GF-D8 (cell line): ENCODE measurements around the gene KRTAP22-1.

Experiments used
- DNase-seq: peaks from one replicate; lab custom pipeline; 2025; lab: John Stamatoyannopoulos, UW

Gene KRTAP22-1

DNA sequence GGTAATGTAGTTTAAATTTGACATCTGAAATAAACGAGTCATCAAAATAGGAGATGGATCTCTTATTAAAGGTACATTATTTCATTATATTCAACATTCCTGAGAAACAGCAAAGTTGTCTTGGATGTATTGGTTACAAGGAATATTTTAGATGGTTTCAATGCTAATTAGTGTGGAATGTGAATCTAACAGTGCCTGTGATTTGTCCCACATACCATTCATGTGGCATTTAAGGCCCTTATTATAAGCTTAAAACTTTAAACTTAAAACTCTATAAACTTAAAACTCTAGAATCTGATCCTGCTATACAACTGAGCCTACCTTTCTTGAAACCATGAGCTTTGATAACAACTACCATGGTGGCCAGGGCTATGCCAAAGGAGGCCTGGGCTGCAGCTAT, at the start of gene KRTAP22-1:
TSS of gene KRTAP22-1 (plus strand) at position 301 of the 400 bp plus-strand sequence.
- no peak for DNase-seq

DNA sequence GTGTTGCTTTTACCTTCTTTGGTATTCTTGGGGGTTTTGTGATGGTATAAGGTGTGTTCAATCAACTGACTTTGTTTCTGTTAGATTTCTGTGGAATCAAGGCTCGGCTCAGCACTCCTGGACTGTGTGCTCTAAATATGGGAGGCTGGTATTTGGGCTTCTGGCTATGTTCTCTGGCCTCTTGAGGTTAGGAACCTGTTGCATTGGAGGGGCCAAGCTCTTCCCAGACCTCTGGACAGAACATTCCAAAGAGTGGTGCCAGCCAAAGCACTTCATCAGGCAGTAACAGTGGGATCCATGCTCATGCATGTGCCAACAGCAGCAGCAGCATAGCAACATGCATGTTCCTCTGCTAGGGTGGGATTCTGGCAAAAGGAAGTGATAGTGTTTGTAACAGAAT, 48.1 kb upstream of the KRTAP22-1 start:
- DNase-seq, result no peak

DNA sequence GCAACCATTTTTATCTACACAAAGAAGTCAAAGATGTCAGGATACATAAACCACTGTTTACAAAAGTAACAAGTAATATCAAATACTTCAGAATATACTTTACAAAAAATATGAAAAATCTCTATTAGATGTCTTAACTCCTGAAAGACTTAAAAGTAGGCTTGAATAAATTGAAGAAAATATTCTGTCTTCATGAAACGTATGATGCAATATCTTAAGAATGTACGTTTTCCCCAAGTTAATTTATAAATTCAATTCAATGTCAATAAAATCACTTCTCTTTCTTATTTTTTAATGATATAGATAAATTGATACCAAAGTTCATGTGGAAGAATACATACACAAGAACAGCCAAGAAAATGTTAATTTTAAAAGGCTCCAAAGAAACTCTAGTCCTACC, 45.8 kb upstream of the KRTAP22-1 start:
- no peak for DNase-seq

DNA sequence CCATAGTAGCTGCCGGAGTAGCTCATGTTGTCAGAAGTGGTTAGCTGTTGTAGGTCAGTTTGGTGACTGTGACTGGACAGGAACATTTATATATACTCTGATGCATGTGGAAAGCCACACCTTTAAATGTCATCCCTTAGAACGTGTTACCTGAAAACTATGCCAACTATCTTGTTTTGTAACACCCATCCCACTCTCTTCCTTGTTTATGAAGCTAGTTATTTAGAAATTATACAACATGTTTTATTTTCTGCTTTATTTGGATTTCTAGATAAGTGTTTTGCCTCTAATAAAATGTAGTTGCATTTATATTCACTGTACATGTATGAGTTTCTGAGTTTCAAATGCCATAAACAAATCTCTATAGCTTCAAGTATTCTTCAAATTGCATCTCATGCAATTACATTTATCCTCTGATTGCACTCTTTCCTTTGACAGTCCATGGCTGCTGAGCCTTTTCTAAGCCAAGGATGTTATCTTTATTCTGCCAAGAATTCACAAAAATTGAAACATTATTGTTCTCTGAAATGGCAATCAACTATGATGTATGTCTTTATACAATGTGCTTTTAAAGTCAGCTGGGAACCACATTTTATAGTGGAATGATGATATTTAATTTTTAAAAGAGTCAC, 39.5 kb upstream of the KRTAP22-1 start, which contains the start of gene KRTAP19-7:
TSS of gene KRTAP19-7 (minus strand) at position 51 of the 632 bp plus-strand sequence. CDS start at position 26, 25 bp downstream.
- no peak for DNase-seq

DNA sequence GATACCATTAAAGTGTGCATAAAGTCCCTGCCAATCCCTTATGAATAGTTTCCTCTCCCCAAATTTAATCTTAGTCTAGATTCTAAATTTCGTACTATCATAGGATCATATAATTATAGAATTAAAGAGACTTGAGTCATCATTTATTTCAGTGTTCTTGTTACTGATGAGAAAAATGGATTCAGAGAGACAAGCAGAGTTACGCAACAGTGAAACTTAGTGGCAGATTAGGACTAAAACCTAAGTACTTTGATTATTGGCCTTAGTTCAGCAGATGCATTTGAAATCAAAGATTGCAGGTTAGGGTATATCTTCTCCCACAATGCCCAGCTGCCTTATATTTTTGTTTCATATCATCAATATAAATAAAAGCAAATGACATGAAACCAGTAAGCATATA, 38.9 kb upstream of the KRTAP22-1 start:
- no peak for DNase-seq

DNA sequence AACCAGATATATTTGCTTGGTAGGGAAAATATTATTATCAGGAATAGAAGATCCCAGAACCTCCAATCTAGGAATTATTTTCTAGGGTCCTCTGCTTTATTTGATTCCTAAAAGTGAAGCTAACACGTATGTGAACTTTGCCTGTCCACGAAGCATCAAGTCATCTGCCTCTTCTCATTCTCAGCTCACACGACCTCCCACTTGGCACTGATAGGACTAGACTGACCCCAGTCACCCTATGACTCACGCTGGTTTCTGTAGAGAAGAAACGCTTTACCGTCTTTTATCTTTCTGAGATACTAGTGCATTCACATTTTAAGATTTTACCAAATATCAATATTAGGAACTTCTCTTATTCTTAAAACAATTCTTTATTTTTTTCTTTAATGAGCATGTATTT, 37.8 kb upstream of the KRTAP22-1 start:
- DNase-seq, result no peak

DNA sequence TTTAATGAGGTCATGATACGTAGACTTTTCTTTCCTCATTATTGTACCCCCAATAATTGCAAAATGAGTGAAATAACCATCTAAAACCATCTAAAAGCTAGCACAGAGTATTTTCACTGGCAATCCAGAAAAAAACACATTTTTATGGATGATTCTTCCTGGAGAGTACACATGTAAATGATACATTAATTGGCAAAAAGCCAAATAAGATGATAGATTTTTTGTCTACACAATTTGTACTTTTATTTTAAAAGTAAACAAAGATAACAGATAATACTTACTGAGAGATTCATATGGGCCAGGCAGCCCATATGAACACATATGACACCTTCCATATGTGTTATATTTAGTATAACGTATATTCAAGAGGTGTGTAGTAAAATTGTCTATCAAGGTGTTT, 37.3 kb upstream of the KRTAP22-1 start:
- no peak for DNase-seq

DNA sequence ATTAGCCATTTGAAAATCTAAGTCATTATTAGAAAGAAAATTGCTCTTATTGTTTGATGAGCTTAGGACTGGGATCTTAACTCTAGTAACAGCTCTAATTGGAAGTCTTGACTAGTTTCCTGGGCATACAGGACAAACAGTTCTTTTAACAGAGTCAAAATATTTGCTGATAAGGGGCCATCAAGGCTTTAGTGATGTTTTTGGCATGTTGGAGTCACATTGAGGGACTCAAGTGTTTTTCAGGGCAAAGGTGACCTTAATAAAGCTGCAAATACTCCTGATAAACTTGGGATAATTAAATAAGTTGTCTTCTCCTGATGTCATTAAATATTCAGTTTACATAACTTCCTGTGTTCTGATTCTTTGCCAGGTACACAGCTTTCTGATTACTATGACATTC, 33.3 kb upstream of the KRTAP22-1 start:
- DNase-seq, result no peak

DNA sequence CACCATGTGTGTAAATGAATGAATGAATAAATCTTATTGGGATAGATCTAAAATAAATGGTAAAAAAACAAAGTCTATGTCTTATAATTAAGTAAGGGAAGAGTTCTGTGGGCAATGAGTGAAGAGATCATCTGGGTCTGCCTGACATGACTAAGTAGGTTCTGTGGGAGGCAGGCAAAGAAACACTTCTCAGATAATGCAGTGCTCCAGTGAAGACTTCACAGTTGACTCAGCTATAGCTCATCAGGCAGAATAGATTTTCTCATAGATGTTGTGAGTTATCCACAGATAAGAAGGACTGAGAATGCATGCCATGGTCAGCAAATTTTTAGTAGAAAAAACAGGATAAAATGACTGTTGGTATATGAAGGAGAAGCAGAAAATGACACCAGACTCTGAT, 23.1 kb upstream of the KRTAP22-1 start:
- no peak for DNase-seq

DNA sequence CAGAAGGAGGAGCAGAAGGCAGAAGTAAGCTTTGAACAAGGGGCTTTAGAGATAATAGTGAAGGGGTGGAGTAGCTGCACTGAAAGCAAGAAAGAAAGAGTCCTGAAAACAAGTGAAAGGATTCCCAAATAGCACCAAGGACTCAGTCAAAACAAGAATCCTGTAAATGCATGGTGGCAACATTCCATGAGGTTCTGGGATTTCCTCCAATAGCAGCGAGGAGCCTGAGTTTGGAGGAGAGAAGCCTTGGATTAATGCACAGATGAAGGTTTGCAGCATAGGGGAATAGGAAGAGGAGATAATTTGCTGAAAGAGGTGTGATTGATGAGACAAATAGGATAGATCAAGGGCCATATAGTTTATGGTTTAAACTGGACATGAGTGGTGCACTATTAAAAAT, 21.5 kb upstream of the KRTAP22-1 start:
- DNase-seq, result no peak

DNA sequence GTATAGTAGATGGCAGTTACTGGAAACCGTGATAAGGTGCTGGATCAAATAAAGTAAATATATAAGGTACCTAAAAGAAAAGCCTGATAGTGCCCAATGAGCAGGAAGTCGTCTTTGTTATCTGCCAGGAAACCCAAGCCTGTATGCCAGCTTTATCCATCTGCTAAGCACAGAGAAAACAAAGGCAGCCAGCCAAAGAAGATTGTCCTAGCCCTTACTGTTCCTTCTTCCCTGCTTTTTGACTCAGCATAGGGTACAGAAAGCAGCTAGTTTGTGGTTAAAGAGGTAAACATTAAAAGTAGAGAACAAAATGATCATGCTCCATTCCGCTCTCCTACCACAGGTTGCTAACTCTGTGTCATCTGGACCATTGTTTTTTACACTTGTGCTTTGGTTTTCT, 20.8 kb upstream of the KRTAP22-1 start:
- no peak for DNase-seq

DNA sequence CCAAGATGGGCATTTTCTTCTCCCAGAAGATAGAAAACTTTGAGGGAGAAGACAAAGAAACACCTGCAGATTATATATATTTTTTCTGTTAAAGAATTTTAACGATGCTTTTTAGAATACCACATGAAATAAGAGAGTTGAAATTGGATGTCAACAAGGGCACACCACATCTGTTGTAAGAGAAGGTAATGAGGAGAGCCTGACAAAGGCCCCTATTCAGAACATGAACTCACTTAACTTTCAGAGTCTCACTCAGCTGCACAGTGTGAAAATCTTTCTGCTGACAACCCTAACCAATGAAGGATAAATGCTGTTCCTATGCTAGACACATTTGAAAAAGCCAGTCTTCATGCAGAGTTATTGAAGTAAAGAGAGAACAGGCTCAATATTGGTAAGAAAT, 18.0 kb upstream of the KRTAP22-1 start:
- DNase-seq, result no peak

DNA sequence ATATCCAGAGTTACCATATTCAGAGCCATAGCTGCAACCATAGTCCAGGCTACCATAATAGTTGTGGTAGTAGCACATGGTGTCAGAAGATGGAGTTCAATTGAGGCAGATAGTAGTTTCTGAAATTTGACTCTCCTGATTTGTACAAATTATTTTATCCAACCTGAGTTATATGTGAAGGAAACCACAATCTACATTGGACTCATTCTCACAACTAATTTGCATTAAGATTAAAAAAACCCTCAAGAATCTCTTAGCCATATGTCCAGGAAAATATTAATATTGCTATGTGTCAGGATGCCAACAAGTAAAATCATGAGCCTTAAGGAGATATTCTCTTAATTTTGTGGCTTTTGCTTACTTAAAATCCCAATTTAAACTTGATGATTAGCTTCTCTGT, 10.6 kb upstream of the KRTAP22-1 start, which contains the start of gene KRTAP22-2:
TSS of gene KRTAP22-2 (minus strand) at position 101 of the 400 bp plus-strand sequence.
- DNase-seq, result no peak

DNA sequence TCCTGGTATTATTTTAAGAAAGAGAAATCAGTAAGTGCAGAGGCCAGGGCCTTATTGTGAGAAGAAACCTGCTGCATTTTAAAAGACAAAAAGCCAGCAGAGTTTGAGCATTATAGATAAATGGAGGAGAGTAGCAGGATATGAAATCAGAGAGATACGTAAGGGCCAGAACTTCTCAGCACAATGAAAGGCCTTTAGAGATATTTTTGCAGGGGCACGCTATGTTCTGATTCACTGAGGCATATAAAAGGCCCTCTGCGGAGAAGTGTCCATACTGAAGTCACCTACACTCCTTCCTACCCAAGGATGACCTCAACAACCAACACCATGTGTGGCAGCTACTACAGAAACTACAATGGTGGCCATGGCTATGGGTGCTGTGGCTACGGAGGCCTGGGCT, 8.7 kb upstream of the KRTAP22-1 start, which contains the start of gene KRTAP6-3:
TSS of gene KRTAP6-3 (plus strand) at position 301 of the 400 bp plus-strand sequence. CDS start at position 307, 6 bp downstream.
- no peak for DNase-seq

DNA sequence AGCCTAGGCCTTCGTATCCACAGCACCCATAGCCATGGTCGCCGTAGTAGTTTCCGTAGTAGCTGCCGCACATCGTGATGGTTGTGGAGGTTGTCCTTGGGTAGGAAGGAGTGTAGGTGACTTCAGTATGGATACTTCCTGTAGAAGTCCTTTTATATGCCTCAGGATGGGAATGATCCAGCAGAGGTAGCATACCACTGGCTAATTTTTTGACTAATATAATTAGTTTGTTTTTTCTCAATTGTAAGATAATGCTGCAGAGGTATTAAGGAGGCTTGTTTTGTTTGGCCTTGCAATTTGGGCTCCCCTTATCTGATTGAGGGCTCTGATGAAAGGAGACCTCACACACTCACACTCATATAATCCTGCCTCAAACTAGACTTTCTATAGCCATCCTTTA, 2.1 kb upstream of the KRTAP22-1 start, which contains the start of gene KRTAP6-2:
TSS of gene KRTAP6-2 (minus strand) at position 101 of the 400 bp plus-strand sequence. CDS start at position 73, 28 bp downstream.
- DNase-seq, result no peak

DNA sequence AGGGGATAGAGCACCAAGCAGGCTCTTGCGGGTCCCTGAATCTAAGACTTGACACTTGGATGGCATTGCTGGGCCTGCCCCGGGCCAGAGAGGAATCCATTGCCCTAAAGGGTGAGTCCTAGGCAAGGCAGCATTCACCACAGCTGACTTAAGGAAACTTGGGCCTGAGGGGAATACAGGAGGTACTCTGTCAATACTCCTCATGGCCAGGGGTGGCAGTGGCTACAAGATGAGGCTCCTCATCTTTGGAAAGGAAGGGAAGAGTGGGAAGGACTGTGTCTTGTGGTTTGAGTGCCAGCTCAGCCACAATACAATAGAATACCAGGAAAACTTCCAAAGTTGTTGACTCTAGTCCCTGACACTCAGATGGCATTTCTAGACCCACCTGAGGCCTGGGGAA, 5.1 kb downstream of the KRTAP22-1 start:
- DNase-seq, result no peak

DNA sequence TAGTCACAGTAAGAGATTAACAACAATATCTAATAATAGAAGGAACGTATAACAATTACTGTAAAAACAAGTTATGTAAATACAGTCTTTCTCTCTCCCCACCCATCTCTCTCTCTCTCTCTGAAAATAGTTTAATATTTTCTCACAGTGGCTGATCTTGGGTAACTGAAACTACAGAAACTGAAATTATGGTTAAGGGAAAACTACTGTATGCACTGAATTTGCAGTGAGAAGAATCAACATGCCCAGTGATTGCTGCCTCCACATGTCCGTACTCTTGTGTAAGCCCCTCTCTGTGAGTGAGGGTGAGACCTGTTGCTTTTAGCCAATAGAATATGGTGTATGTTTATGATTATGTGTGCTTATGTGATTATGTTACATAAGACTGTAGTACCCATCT, 11.2 kb downstream of the KRTAP22-1 start:
- no peak for DNase-seq

DNA sequence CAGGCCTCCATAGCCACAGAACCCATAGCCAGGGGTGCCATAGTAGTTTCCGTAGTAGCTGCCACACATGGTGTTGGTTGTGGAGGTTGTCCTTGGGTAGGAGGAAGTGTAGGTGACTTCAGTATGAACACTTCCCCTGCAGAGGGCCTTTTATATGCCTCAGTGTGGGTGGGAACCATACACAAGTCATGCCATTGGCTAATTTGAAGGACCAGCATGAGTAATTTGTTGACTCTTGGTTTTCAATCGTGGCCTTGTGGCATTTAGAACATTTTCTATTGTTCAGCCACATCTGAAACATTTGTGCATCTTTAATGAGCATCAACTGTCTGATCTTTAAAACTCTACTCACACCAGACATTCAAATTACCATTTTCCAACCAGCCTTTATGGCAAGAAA, 12.9 kb downstream of the KRTAP22-1 start, which contains the start of gene KRTAP6-1:
TSS of gene KRTAP6-1 (minus strand) at position 95 of the 400 bp plus-strand sequence. CDS start at position 69, 26 bp downstream.
- DNase-seq, result no peak

DNA sequence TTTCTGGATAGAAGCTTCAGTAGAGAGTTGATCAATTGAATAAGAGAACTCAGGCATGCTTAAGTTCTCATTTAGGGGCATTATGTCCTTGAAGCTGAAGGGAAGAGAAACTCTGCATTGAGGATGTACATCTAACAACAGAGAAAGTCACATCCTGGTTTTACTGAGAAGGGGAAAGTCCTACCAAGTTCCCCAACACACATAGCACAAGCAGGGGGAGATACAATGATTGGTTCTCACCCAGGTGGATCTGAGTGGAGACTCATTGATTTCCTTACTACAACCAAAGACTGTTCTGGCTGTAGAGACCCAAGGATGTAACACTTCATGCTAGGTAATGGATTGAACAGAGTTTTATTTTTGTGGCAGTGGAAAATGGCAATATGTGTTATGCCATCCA, 14.3 kb downstream of the KRTAP22-1 start:
- DNase-seq, result no peak

DNA sequence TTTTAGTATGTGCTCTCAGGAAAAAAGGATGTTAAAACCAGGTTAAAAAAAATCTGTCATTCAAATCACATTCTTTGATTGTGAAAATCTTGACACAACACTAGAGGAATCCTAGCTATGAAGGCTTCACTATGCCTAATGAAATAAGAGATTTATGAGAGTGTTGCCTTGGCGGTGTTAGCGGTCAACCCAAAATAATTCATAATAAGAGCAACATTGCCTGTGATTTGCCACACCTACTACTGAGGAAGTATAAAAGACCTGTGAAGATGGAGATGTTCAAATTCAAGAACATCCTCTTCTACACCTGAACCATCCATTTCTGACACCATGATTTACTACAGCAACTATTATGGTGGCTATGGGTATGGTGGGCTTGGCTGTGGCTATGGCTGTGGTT, 15.2 kb downstream of the KRTAP22-1 start, which contains the start of gene KRTAP20-1:
TSS of gene KRTAP20-1 (plus strand) at position 301 of the 400 bp plus-strand sequence. CDS start at position 331, 30 bp downstream.
- no peak for DNase-seq

DNA sequence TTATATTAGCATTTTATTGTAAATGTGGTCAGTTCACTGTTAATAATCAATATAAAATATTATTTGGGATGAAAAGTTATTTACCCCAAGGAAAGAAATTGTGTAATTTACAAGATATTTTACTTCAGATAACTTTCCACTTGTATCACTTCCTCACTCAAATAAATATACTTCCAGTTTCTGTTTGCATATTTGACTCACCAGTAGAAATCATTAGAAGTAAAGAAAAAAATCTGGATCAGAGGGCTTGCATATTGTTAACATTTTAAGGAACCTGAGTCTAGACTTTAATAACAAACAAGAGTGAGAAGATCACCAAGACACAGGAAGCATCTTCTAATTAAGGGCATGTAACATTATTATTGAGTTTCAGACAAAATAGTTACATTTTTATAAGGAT, 19.2 kb downstream of the KRTAP22-1 start:
- no peak for DNase-seq

DNA sequence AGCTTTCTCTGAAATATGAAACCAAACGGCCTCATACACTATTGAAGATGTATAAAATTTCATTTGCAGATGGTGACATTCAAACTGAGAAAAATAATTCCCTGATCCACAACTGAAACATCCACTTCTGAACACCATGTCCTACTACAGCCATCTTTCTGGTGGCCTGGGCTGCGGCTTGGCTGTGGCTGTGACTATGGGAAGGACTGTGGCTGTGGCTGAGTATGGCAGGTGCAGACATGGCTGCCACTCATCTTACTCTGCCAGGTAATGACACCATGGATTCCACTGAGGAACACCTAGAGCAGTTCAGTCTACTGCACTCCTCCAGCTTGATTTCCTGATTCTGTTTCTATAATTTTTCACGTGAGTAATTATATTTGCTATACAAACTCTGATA, 19.6 kb downstream of the KRTAP22-1 start, which contains the start of gene KRTAP20-4:
TSS of gene KRTAP20-4 (plus strand) at position 106 of the 400 bp plus-strand sequence.
- DNase-seq, result no peak

DNA sequence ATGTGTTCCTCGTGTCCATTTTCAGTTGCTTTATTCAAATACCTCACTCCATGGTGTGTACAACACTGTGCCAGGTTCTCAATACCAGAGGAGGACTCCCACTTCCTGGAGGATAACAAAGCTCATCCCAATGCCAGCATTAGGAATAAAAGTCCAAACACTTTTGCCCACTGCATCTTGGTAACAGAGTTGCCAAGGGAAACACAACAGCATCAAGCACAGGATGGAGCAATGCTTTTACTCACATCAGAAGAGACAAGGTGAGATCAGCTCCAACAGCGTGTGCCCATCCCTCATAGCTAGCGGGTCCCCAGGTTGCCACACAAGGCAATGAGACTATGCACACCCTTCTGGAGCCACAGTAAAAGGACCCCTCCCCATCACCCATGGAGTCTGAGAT, 22.5 kb downstream of the KRTAP22-1 start:
- DNase-seq, result no peak
